Measurements from ENCODE around the gene FCRLA. TPM values are rescaled to one million over a fixed set of nuclear protein-coding genes. Genes with fewer than 3 reads are reported as not detected.

Gene FCRLA
- total RNA-seq, 1 experiment from 2014 or later, result not detected

Other genes with a start within 250 kb of the FCRLA start
- not detected in 2 replicates for gene FCGR2A, start 201.8 kb upstream of the FCRLA start, total RNA-seq (2022)
- 1.3 and 1.9 TPM in 2 replicates for gene HSPA6, start 182.7 kb upstream of the FCRLA start, total RNA-seq (2022)
- not detected in 2 replicates for gene FCGR3A, start 157.4 kb upstream of the FCRLA start, total RNA-seq (2022)
- not detected in 2 replicates for gene FCGR3B, start 76.1 kb upstream of the FCRLA start, total RNA-seq (2022)
- gene FCGR2B, start 44.1 kb upstream of the FCRLA start, total RNA-seq (2022), result not detected in 2 replicates
- gene FCRLB, start 14.3 kb downstream of the FCRLA start, total RNA-seq (2022), result 1.8 and 1.9 TPM in 2 replicates
- gene DUSP12, start 42.6 kb downstream of the FCRLA start, total RNA-seq (2022), result 34.4 and 38.3 TPM in 2 replicates
- 35.3 and 36.5 TPM in 2 replicates for gene ATF6, start 59.1 kb downstream of the FCRLA start, total RNA-seq (2022)